GM19455 (cell line): ENCODE measurements around the gene SH3GL2.

Source experiments
- ATAC-seq: cut with Tn5 transposase; IDR thresholded peaks from one replicate; pipeline ENCODE4 v1.9.1; 2021; ENCODE audit not compliant: unreplicated experiment

SH3GL2 gene

GRCh38 chr9:17802249-17802857 lies 223.5 kb downstream of the SH3GL2 start:
- ATAC-seq: no peak

GRCh38 chr9:17807613-17808282 lies 228.9 kb downstream of the SH3GL2 start:
- ATAC-seq: no peak

GRCh38 chr9:17810317-17810716 lies 231.5 kb downstream of the SH3GL2 start:
- ATAC-seq: no peak

GRCh38 chr9:17810728-17811571 lies 232.1 kb downstream of the SH3GL2 start:
- ATAC-seq: no peak

- ATAC-seq: no peak
Measured at GRCh38 chr9:17813798-17814197, 234.9 kb downstream of the SH3GL2 start.

GRCh38 chr9:17816431-17817027 lies 237.7 kb downstream of the SH3GL2 start:
- no peak for ATAC-seq

GRCh38 chr9:17824191-17824590 lies 245.3 kb downstream of the SH3GL2 start:
- no peak for ATAC-seq

GRCh38 chr9:17824616-17825264 lies 245.9 kb downstream of the SH3GL2 start:
- ATAC-seq: no peak

GRCh38 chr9:17825265-17825659 lies 246.4 kb downstream of the SH3GL2 start:
- ATAC-seq: no peak

- no peak for ATAC-seq
Measured at GRCh38 chr9:17829064-17829463, 250.2 kb downstream of the SH3GL2 start.

GRCh38 chr9:17829812-17830385 lies 251.0 kb downstream of the SH3GL2 start:
- no peak for ATAC-seq

- no peak for ATAC-seq
Measured at GRCh38 chr9:17832812-17833211, 253.9 kb downstream of the SH3GL2 start.

- ATAC-seq: no peak
Measured at GRCh38 chr9:17833846-17834245, 255.0 kb downstream of the SH3GL2 start.

GRCh38 chr9:17837965-17838364 lies 259.1 kb downstream of the SH3GL2 start:
- no peak for ATAC-seq

GRCh38 chr9:17839776-17840175 lies 260.9 kb downstream of the SH3GL2 start:
- no peak for ATAC-seq

GRCh38 chr9:17843236-17843635 lies 264.4 kb downstream of the SH3GL2 start:
- ATAC-seq: no peak
